ENCODE measurements around the gene ATP13A2.

The ATP13A2 gene, protein sequence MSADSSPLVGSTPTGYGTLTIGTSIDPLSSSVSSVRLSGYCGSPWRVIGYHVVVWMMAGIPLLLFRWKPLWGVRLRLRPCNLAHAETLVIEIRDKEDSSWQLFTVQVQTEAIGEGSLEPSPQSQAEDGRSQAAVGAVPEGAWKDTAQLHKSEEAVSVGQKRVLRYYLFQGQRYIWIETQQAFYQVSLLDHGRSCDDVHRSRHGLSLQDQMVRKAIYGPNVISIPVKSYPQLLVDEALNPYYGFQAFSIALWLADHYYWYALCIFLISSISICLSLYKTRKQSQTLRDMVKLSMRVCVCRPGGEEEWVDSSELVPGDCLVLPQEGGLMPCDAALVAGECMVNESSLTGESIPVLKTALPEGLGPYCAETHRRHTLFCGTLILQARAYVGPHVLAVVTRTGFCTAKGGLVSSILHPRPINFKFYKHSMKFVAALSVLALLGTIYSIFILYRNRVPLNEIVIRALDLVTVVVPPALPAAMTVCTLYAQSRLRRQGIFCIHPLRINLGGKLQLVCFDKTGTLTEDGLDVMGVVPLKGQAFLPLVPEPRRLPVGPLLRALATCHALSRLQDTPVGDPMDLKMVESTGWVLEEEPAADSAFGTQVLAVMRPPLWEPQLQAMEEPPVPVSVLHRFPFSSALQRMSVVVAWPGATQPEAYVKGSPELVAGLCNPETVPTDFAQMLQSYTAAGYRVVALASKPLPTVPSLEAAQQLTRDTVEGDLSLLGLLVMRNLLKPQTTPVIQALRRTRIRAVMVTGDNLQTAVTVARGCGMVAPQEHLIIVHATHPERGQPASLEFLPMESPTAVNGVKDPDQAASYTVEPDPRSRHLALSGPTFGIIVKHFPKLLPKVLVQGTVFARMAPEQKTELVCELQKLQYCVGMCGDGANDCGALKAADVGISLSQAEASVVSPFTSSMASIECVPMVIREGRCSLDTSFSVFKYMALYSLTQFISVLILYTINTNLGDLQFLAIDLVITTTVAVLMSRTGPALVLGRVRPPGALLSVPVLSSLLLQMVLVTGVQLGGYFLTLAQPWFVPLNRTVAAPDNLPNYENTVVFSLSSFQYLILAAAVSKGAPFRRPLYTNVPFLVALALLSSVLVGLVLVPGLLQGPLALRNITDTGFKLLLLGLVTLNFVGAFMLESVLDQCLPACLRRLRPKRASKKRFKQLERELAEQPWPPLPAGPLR

DNA sequence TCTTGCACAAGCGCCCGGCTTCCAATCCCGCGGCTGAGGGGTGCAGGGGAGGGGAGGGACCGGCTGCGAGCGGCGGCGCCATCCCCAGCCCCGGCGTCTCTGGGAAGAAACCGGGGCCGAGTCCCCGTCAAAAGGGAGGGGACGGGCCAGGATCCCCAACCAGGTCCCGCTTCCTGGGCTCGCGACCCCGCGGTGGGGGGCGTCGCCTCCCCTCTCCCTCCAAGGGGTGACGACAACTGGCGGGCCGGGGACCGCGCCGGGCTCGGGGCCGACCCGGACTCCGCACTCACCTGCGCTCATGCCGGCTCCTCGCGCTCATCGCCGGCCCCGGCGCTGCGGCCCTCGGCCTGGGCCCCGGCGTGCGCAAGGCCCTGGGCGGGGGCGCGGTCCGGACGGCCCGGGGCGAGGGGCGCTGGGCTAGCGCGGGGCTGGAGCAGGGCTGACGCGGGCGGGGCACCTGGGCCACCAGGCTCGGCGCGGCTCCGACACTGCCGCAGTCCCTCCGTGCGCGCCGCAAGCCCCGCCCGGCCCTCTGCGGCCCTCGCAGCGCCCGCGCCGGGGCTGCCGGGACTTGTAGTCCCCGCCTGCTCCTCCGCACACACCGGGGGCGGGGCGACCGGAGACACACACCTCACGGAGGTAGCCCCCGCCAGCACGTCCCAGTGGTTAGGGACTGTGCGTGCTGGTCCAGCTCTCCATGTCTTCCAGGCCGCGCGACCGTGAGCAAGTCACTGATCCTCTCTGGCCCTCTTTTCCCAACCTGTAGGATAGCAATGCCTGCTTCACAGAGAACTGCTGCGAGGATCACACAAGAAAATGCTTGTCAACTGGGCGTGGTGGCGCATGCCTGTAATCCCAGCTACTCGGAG lies at the start of gene ATP13A2:
Gene ATP13A2, minus strand, starts transcription at position 490 of the 869 bp plus-strand sequence. Its CDS starts 190 bp downstream, at position 300.
- Mint-ChIP-seq H3K4me1 (ENCODE audit: low read depth) (peaks cover 52% of the 10 kb centered on the region), H3K36me3 (ENCODE audit: low read depth) (peaks cover 12% of the 10 kb centered on the region), H3K9me3 (no peaks in the 10 kb centered on the region), H3K4me3 (peak within 1 kb of the TSS; percentile 80), H3K27me3 (peaks cover 10% of the 10 kb centered on the region), H3K27ac (peak within 1 kb of the TSS; percentile 60)
- intact Hi-C loops (cut with micrococcal nuclease): loop anchor here (2.0 kb wide), 1 partner anchor 15 kb away; no protein-coding TSS in a partner anchor

DNA sequence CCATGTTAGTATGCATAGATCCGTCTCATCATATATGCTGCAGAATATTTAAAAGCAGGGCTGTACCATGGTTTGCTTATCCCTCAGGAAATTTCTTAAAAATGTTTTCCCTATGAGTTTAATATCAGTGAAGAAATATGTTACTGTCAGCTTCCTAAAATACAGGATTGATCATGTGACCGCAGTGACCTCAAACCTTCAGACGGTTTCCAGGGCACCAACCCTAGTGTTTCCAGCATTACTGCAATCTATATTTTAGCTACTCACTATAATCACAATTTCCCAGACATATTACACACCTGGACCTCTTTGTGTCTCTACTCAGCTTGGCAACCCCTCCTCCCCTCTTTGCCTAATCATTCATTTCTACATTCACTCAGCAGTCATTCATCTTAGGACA lies 49.8 kb upstream of the ATP13A2 start:
- no peaks in the 10 kb centered on the region for H3K27me3 Mint-ChIP-seq
- H3K9me3 Mint-ChIP-seq: no peaks in the 10 kb centered on the region
- peak overlapping the region; percentile 35 for H3K27ac Mint-ChIP-seq
- H3K4me1 Mint-ChIP-seq (ENCODE audit: low read depth): peaks cover 42% of the 10 kb centered on the region
- intact Hi-C loops (cut with micrococcal nuclease): loop anchor here (2.0 kb wide), 1 partner anchor 13 kb away; no protein-coding TSS in a partner anchor
- no peaks in the 10 kb centered on the region for H3K36me3 Mint-ChIP-seq (ENCODE audit: low read depth)
- H3K4me3 Mint-ChIP-seq: no peak overlapping the region

- peaks cover 31% of the 10 kb centered on the region for H3K4me1 Mint-ChIP-seq (ENCODE audit: low read depth)
- intact Hi-C loops (cut with micrococcal nuclease): loop anchor here (1.0 to 2.0 kb wide), 2 partner anchors 14 to 276 kb away; no protein-coding TSS in a partner anchor
- H3K36me3 Mint-ChIP-seq (ENCODE audit: low read depth): no peaks in the 10 kb centered on the region
- no peaks in the 10 kb centered on the region for H3K9me3 Mint-ChIP-seq
- H3K4me3 Mint-ChIP-seq: no peak overlapping the region
- no peak overlapping the region for H3K27ac Mint-ChIP-seq
- no peaks in the 10 kb centered on the region for H3K27me3 Mint-ChIP-seq
These were observed 48.6 kb upstream of the ATP13A2 start for GRCh38 chr1:17060306-17060749.

DNA sequence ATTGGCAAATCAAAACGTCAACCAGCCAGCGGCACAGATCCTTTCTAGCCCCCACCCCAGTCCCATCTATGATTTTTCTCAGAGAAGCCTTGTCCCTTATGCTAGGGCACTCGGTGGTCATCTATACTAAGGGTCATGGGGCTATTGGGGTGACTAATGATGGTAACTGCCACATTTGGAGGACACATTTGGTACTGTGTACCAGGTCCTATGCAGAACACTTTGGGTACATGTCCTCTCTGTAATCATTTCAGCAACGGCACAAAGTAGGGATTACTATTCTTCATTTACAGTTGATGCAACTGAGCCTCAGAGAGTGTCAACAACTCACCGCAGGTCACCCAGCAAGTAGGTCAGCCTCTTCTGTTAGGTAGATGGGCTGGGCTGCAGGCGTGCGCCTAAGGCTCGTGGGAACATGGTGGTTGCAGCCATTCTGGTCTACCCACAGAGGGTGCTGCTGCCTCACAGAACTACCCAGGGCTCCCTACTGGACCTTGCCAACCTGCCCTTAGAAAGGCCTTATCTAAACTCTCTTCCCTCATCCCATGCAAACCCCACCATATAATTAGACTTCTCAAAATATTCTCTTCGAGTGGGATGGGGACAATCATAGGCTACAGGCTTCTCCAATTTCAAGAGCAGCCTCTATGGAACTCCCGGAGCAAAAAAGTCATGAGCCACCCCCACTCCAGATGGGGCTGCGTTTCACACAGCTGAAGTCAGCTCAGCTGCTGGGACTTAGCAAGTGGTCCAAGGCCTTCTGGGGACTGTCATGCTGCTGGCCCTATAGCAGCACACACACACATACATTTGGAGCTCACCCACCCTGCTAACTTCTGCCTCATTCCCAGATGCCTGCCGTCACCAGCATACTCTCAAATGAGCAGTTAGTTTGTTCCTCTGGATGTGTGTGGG lies 47.9 kb upstream of the ATP13A2 start:
- H3K4me1 Mint-ChIP-seq (ENCODE audit: low read depth): peaks cover 29% of the 10 kb centered on the region
- no peaks in the 10 kb centered on the region for H3K9me3 Mint-ChIP-seq
- intact Hi-C loops (cut with micrococcal nuclease): loop anchor here (1.0 to 5.0 kb wide), 5 partner anchors 15 to 348 kb away; partner anchors contain the start of gene PADI2
- H3K27ac Mint-ChIP-seq: no peak overlapping the region
- no peak overlapping the region for H3K4me3 Mint-ChIP-seq
- no peaks in the 10 kb centered on the region for H3K36me3 Mint-ChIP-seq (ENCODE audit: low read depth)
- H3K27me3 Mint-ChIP-seq: no peaks in the 10 kb centered on the region

GRCh38 chr1:17056551-17056950 lies 44.8 kb upstream of the ATP13A2 start:
- Mint-ChIP-seq H3K27ac (peak overlapping the region; percentile 27), H3K4me3 (no peak overlapping the region), H3K27me3 (no peaks in the 10 kb centered on the region), H3K4me1 (ENCODE audit: low read depth) (peaks cover 21% of the 10 kb centered on the region), H3K36me3 (ENCODE audit: low read depth) (peaks cover 19% of the 10 kb centered on the region), H3K9me3 (no peaks in the 10 kb centered on the region)
- intact Hi-C loops (cut with micrococcal nuclease): loop anchor here (5.0 kb wide), 2 partner anchors 61 to 351 kb away; partner anchors contain the start of gene PADI2

DNA sequence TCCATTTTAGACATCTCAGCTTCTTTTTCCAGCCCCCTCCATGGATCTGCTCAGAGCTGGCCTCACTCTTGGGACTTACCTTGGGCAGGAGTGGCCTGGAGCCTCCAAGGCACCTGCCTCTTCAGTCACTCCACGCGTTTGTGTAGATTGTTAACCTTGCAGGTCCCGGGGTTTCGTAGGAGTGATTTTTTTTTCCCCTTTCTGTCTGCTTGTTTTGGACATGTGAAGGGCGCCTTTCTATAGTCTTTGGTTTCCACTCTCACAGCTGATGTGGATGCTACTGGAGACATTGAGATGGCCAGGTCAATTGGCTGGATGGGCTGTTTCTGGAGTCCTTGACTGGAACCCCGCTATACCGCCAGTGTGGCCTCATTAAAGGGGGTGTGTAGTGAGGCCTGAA lies 44.1 kb upstream of the ATP13A2 start:
- intact Hi-C loops (cut with micrococcal nuclease): loop anchor here (5.0 kb wide), 2 partner anchors 62 to 352 kb away; partner anchors contain the start of gene PADI2
- Mint-ChIP-seq H3K4me3 (no peak overlapping the region), H3K36me3 (ENCODE audit: low read depth) (peaks cover 27% of the 10 kb centered on the region), H3K9me3 (no peaks in the 10 kb centered on the region), H3K27me3 (no peaks in the 10 kb centered on the region), H3K4me1 (ENCODE audit: low read depth) (peaks cover 25% of the 10 kb centered on the region), H3K27ac (peak overlapping the region; percentile 27)

DNA sequence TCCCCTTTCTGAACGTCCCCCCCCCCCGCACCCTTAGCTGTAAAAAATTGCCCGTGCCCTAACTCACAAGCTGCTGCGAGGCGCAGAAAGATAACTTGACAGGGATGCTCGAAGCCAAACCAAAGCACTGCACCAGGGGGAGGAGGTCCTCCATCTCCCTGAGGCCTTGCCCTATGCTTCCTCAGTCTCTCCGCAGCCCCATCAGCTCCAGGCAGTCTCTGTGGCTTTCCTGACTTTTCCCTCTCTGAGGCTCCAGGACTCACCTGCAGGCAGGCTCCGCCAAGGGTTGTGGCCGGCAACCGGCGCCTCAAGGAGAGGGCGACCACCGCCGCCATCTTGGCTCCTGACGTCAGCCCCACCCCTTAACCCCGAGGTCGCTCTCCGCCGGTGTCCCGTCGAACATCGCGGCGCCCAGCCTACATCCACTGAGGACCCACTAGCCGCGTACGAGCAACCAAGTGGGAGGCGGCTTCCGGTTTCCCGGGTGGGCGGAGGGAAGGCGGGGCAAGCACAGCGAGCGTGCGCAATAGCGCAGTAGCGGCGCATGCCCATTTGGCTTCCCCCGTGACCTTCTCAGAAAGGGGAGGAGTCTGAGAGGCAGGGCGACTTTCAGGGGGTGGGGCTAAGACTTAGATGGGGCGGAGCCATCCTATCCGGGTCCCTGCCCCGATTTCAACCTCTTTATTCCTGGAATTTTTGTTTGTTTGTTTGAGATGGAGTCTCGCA lies 42.1 kb upstream of the ATP13A2 start, which contains the start of gene SDHB:
Gene SDHB, minus strand, starts transcription at position 348 of the 726 bp plus-strand sequence. Its CDS starts 13 bp downstream, at position 335.
- intact Hi-C loops (cut with micrococcal nuclease): no loop called here

GRCh38 chr1:17053086-17053684 lies 41.5 kb upstream of the ATP13A2 start:
- Mint-ChIP-seq H3K27ac (peak overlapping the region; percentile 90), H3K36me3 (ENCODE audit: low read depth) (peaks cover 51% of the 10 kb centered on the region), H3K27me3 (no peaks in the 10 kb centered on the region), H3K4me1 (ENCODE audit: low read depth) (peaks cover 13% of the 10 kb centered on the region), H3K4me3 (peak overlapping the region; percentile 99), H3K9me3 (no peaks in the 10 kb centered on the region)
- intact Hi-C loops (cut with micrococcal nuclease): no loop called here

More for the DNA sequence above, 42.1 kb upstream of the ATP13A2 start, which contains the start of gene SDHB:
- H3K36me3 Mint-ChIP-seq (ENCODE audit: low read depth): peaks cover 46% of the 10 kb centered on the region
- peaks cover 12% of the 10 kb centered on the region for H3K4me1 Mint-ChIP-seq (ENCODE audit: low read depth)
- no peaks in the 10 kb centered on the region for H3K27me3 Mint-ChIP-seq
- peak within 1 kb of the TSS; percentile 99 for H3K4me3 Mint-ChIP-seq
- H3K27ac Mint-ChIP-seq: peak within 1 kb of the TSS; percentile 90
- no peaks in the 10 kb centered on the region for H3K9me3 Mint-ChIP-seq

GRCh38 chr1:17052641-17053040 lies 40.9 kb upstream of the ATP13A2 start:
- Mint-ChIP-seq H3K4me1 (ENCODE audit: low read depth) (peaks cover 18% of the 10 kb centered on the region), H3K36me3 (ENCODE audit: low read depth) (peaks cover 55% of the 10 kb centered on the region), H3K27ac (peak overlapping the region; percentile 90), H3K27me3 (no peaks in the 10 kb centered on the region), H3K4me3 (peak overlapping the region; percentile 99), H3K9me3 (no peaks in the 10 kb centered on the region)
- intact Hi-C loops (cut with micrococcal nuclease): no loop called here

GRCh38 chr1:17052038-17052437 lies 40.3 kb upstream of the ATP13A2 start:
- H3K27me3 Mint-ChIP-seq: no peaks in the 10 kb centered on the region
- no peak overlapping the region for H3K4me3 Mint-ChIP-seq
- H3K9me3 Mint-ChIP-seq: no peaks in the 10 kb centered on the region
- H3K4me1 Mint-ChIP-seq (ENCODE audit: low read depth): peaks cover 19% of the 10 kb centered on the region
- intact Hi-C loops (cut with micrococcal nuclease): no loop called here
- H3K27ac Mint-ChIP-seq: no peak overlapping the region
- peaks cover 60% of the 10 kb centered on the region for H3K36me3 Mint-ChIP-seq (ENCODE audit: low read depth)

- H3K4me3 Mint-ChIP-seq: no peak overlapping the region
- H3K27me3 Mint-ChIP-seq: no peaks in the 10 kb centered on the region
- peaks cover 31% of the 10 kb centered on the region for H3K4me1 Mint-ChIP-seq (ENCODE audit: low read depth)
- peaks cover 71% of the 10 kb centered on the region for H3K36me3 Mint-ChIP-seq (ENCODE audit: low read depth)
- H3K27ac Mint-ChIP-seq: no peak overlapping the region
- intact Hi-C loops (cut with micrococcal nuclease): loop anchor here (2.0 to 5.0 kb wide), 2 partner anchors 41 to 87 kb away; no protein-coding TSS in a partner anchor
- H3K9me3 Mint-ChIP-seq: no peaks in the 10 kb centered on the region
These were observed 36.2 kb upstream of the ATP13A2 start for GRCh38 chr1:17047924-17048323.
